ENCODE measurements around the gene PRKAG2. TPM values are rescaled to one million over a fixed set of nuclear protein-coding genes. Genes with fewer than 3 reads are reported as not detected.

The PRKAG2 gene
- total RNA-seq, 1 donor from 2014 or later = 13.5 TPM

- no peaks in the 10 kb centered on the region for H3K9me3 Mint-ChIP-seq (ENCODE audit: unreplicated experiment)
- no peak overlapping the region for H3K4me3 Mint-ChIP-seq (ENCODE audit: unreplicated experiment)
- peaks cover 3% of the 10 kb centered on the region for H3K4me1 Mint-ChIP-seq (ENCODE audit: unreplicated experiment)
- H3K36me3 Mint-ChIP-seq (ENCODE audit: unreplicated experiment) = no peaks in the 10 kb centered on the region
- TF ChIP-seq CTCF (IDR thresholded peaks at IDR 0.05) = no peak
- H3K27ac Mint-ChIP-seq (ENCODE audit: unreplicated experiment) = no peak overlapping the region
- peaks cover 52% of the 10 kb centered on the region for H3K27me3 Mint-ChIP-seq (ENCODE audit: unreplicated experiment)
- DNase-seq (ENCODE audit: extremely low spot score, unreplicated experiment) = no peak
These were observed 60.2 kb downstream of the PRKAG2 start for GRCh38 chr7:151816562-151817314.

GRCh38 chr7:151815419-151815818 lies 61.5 kb downstream of the PRKAG2 start:
- Mint-ChIP-seq H3K4me1 (ENCODE audit: unreplicated experiment) (peaks cover 3% of the 10 kb centered on the region), H3K27ac (ENCODE audit: unreplicated experiment) (no peak overlapping the region), H3K4me3 (ENCODE audit: unreplicated experiment) (no peak overlapping the region), H3K9me3 (ENCODE audit: unreplicated experiment) (no peaks in the 10 kb centered on the region), H3K36me3 (ENCODE audit: unreplicated experiment) (no peaks in the 10 kb centered on the region), H3K27me3 (ENCODE audit: unreplicated experiment) (peaks cover 59% of the 10 kb centered on the region)
- DNase-seq (ENCODE audit: extremely low spot score, unreplicated experiment) = no peak
- TF ChIP-seq CTCF (IDR thresholded peaks at IDR 0.05) = no peak

- DNase-seq (ENCODE audit: extremely low spot score, unreplicated experiment) = no peak
- Mint-ChIP-seq H3K27me3 (ENCODE audit: unreplicated experiment) (peaks cover 66% of the 10 kb centered on the region), H3K4me1 (ENCODE audit: unreplicated experiment) (peaks cover 3% of the 10 kb centered on the region), H3K36me3 (ENCODE audit: unreplicated experiment) (no peaks in the 10 kb centered on the region), H3K4me3 (ENCODE audit: unreplicated experiment) (no peak overlapping the region), H3K9me3 (ENCODE audit: unreplicated experiment) (no peaks in the 10 kb centered on the region), H3K27ac (ENCODE audit: unreplicated experiment) (no peak overlapping the region)
- TF ChIP-seq CTCF (IDR thresholded peaks at IDR 0.05) = no peak
These were observed 62.4 kb downstream of the PRKAG2 start for GRCh38 chr7:151814400-151815009.

- peaks cover 3% of the 10 kb centered on the region for H3K4me1 Mint-ChIP-seq (ENCODE audit: unreplicated experiment)
- no peak overlapping the region for H3K27ac Mint-ChIP-seq (ENCODE audit: unreplicated experiment)
- H3K9me3 Mint-ChIP-seq (ENCODE audit: unreplicated experiment) = no peaks in the 10 kb centered on the region
- H3K4me3 Mint-ChIP-seq (ENCODE audit: unreplicated experiment) = no peak overlapping the region
- H3K27me3 Mint-ChIP-seq (ENCODE audit: unreplicated experiment) = peaks cover 68% of the 10 kb centered on the region
- H3K36me3 Mint-ChIP-seq (ENCODE audit: unreplicated experiment) = no peaks in the 10 kb centered on the region
- TF ChIP-seq CTCF (IDR thresholded peaks at IDR 0.05) = no peak
- DNase-seq (ENCODE audit: extremely low spot score, unreplicated experiment) = no peak
These were observed 62.9 kb downstream of the PRKAG2 start for GRCh38 chr7:151813997-151814396.

- Mint-ChIP-seq H3K9me3 (ENCODE audit: unreplicated experiment) (no peaks in the 10 kb centered on the region), H3K4me3 (ENCODE audit: unreplicated experiment) (no peak overlapping the region), H3K27me3 (ENCODE audit: unreplicated experiment) (peaks cover 64% of the 10 kb centered on the region), H3K4me1 (ENCODE audit: unreplicated experiment) (peaks cover 3% of the 10 kb centered on the region), H3K36me3 (ENCODE audit: unreplicated experiment) (no peaks in the 10 kb centered on the region), H3K27ac (ENCODE audit: unreplicated experiment) (no peak overlapping the region)
- DNase-seq (ENCODE audit: extremely low spot score, unreplicated experiment) = no peak
- no peak for TF ChIP-seq CTCF (IDR thresholded peaks at IDR 0.05)
These were observed 63.5 kb downstream of the PRKAG2 start for GRCh38 chr7:151813445-151813844.
